ENCODE results near the gene COL23A1.

Gene COL23A1

GRCh38 chr5:178350361-178351220 lies 239.6 kb downstream of the COL23A1 start:
- DNase-seq = no peak

GRCh38 chr5:178349625-178350353 lies 240.4 kb downstream of the COL23A1 start:
- DNase-seq = no peak

DNA sequence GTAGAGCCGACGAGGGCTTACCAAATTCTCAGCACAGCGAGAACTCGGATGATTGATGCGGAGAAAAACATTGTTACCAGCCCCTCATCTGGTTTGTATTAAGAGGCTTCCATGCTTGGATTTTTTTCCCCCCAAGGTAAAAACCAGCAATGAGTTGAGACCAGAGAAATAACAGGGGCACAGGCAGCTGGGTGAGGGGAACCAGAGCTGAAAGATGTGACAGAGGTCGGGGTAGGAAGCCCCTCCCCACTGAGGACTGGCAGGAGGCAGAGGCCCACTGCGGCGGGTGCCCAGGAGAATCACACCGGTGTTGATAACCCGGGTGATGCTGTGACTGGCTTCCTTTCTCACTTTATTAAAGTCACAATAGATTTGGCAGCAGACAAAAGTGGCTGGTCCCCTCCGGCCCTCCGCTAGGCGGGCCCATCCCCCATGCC lies 241.1 kb downstream of the COL23A1 start:
- no peak for DNase-seq

GRCh38 chr5:178348356-178349074 lies 241.7 kb downstream of the COL23A1 start:
- DNase-seq = no peak

DNA sequence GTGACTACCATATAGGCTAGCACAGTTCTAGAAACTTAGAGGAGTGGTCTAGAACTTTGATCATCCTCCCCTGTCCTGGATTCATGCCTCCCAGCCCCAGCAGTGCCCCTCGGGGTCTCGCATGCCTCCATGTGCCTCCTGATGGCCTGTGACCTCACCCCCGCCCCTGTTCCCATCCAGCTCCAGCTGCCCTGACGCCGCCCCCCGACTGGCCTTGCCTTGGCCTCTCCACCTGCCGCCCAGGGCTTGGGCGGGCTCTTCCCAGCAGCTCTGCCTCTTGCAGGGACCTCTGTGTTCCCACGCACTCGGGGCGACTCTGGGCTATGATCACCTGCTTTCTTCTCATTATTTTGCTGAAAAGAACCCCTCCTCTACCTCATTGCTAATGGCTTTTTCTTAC lies 242.2 kb downstream of the COL23A1 start:
- no peak for DNase-seq

DNA sequence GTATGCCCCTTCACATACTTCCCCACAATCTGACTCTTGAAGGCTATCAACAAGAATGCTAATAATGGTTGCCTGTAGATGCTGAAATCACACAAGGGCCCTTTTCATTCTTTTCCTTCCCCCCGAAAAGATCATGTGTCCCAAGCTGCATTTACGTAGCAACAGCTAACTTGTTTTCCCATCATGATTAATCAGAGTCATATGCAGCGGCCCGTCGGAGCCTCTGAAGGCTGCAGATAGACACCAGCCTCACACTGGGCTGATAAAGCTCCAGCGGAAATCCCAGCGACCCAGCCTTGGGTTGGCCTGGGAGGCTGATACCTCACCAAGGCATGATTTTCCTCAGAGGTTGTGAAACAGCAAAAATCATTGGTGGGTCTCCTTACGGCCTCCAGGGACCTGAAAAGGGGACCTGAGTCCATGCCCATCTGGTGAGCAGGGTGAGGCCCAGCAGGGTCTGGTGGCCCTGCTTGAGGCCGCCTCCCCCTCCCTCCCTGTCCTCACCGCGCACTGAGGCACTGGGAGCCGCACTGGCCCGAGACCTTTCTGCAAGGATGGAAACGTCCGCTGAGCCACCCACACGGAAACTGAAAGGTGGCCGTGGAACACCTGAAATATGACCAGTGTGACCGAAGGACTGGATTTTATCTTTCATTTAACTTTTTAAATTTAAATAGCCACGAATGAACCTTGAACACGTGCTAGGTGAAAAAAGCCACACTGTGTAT lies 243.4 kb downstream of the COL23A1 start:
- no peak for DNase-seq

- DNase-seq = no peak
Measured at GRCh38 chr5:178343306-178343705, 246.9 kb downstream of the COL23A1 start.

- DNase-seq = no peak
Measured at GRCh38 chr5:178341851-178342140, 248.4 kb downstream of the COL23A1 start.

GRCh38 chr5:178341091-178341850 lies 248.9 kb downstream of the COL23A1 start:
- DNase-seq = no peak

GRCh38 chr5:178340637-178341036 lies 249.6 kb downstream of the COL23A1 start:
- no peak for DNase-seq

DNA sequence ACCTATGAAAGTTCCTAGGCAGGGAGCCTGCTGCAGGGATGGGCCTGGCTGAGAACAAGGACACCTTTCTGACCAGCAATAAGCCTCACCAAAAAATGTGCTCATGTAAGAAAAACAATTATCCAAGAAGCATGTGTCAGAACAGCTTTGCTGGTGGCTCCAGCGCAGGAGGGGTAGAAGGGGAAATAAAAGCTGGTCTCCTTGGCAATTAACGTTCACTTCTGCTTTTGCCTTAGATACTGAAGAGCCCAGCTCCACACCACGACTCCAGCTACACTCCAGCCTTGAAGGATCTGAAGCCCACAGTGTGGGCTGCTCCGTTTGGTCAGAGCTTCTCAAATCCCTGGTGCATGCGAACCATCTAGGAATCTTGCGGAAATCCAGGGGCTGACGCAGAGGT lies 250.0 kb downstream of the COL23A1 start:
- DNase-seq = no peak

DNA sequence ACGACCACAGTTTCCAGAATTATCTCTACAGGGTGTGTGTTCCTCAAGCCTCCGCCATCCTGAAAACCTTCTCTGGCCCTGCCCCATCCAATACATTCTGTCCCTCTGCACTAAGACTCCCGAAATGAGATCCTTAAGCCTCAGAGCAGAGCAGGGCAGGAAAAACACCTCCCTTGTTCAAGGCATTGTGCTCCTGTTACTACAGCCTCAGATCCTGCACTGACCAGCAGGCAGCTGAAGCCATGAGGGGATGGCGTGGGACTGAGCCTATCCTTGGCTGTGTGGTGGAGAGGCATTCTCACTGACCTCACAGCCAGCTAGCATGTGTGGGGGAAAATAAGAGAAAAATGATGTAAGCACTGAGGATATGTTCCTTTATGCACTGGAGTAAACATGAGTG lies 250.9 kb downstream of the COL23A1 start:
- DNase-seq = no peak

GRCh38 chr5:178338750-178339144 lies 251.4 kb downstream of the COL23A1 start:
- no peak for DNase-seq

- DNase-seq = no peak
Measured at GRCh38 chr5:178338126-178338749, 252.0 kb downstream of the COL23A1 start.

DNA sequence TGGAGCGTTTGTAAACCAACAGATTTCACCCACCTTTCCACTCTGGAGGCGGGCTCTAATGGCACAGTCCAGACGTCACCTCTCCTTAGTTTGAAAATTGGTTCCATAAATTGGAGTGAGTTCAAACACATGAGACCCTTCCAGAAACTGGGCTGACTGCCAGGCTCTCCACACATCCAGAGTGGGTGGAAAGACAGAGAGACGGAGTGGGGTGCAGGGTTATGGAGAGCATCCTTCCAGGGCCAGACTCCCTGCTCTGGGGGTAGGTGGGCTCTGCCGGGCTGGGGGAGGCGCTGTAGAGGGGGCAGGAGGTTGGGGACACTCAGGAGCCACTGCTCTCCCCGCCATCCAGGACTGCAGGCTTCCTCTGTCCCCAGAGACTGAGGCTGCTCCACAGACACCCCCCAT lies 252.9 kb downstream of the COL23A1 start:
- DNase-seq = no peak

DNA sequence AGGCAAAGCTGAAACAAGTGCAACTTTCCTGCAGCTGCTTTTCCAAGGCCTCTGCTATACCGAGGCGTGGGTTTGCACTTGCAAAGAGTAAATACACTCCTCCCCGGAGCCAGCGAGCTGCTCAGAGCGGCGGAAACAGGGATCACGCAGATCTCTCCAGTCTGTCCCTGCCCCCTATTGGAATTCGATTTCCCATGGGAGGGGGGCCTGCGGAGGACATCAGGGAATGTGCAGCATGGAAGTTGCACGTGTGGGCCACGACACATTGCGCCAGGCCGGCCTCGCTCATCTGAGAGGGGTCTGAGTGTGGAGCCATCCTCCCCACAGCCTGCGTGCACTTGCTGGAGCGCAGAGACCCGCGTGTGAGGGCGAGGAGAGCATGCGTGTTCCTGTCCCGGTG lies 253.3 kb downstream of the COL23A1 start:
- no peak for DNase-seq

- no peak for DNase-seq
Measured at GRCh38 chr5:178335302-178336030, 254.7 kb downstream of the COL23A1 start.

DNA sequence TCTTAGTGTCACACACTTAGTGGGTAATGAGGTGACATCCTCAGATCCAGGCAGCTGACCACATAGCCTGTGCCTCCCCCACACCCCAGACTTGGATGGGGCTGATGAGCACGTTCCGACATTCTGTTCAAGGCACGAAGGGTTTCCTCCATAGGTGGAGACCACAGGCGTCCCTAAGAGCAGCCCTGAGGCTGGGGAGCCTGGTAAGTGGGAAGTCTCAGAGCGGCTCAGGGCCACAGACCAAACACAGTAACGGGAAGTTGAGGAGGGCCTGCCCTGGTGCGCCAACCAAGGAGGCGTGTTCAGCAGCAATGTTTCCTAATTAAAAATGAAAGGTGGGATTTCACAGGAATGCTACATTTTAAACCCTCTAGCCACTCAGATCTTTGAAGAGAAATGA lies 255.3 kb downstream of the COL23A1 start:
- no peak for DNase-seq

DNA sequence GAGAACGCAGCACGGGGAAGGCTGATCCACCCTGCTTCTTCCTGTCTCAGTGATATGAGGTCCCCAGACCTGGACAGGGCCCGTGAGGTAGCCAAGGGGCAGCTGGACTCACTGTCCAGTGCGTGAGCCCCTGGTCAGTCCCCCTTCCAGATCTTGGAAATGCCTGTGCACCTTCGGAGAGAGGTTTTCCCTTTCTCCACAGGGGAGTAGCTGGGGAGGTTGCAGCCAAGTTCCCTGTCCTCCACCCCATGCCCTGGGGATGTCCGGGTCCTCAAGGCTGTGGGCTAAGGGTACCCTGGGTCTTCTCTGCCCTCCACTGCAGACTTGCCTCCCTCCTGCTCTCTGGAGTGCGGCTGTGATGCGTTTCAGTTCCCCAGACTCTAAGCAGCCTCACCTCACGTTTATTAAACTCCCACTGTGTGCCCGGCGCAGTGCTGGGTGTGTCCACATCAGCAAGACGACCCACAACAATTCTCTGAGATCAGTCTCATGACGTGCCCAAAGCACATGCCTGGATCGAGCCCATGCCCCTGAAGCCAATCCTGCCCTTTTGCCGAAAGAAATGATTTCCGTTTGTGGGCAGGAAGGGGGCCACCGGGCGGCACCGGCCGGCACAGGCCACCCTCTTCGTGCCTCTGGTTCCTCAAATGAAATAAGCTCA lies 256.2 kb downstream of the COL23A1 start:
- no peak for DNase-seq

GRCh38 chr5:178332210-178332641 lies 258.0 kb downstream of the COL23A1 start:
- DNase-seq = no peak

Measured in hematopoietic multipotent progenitor cell treated with erythropoietin and hydrocortisone succinate and interleukin-3 and kit ligand, for 8 days (in vitro differentiated cells).